Measurements from ENCODE around the gene CBFB.
A peak's percentile ranks its signal among the peaks of the same experiment; 100 is the strongest.

Gene CBFB

GRCh38 chr16:67000384-67001351, 28.3 kb upstream of the CBFB start:
- no peak overlapping the region for H3K27ac ChIP-seq (ENCODE audit: low read depth in 2 of 2, low read length in 2 of 2)

GRCh38 chr16:67001726-67002125, 27.2 kb upstream of the CBFB start:
- no peak overlapping the region for H3K4me3 ChIP-seq (ENCODE audit: low read length in 2 of 2)
- no peak overlapping the region for H3K27ac ChIP-seq (ENCODE audit: low read depth in 2 of 2, low read length in 2 of 2)
- peaks cover 6 to 11% of the 10 kb centered on the region in 2 donors for H3K4me1 ChIP-seq (ENCODE audit: control insufficient read depth in 2 of 2, insufficient read depth in 2 of 2, low read length in 2 of 2)
- H3K27me3 ChIP-seq (ENCODE audit: control insufficient read depth in 2 of 2, insufficient read depth in 2 of 2, low read length in 2 of 2), result no peaks in the 10 kb centered on the region
- H3K36me3 ChIP-seq (ENCODE audit: control insufficient read depth in 2 of 2, insufficient read depth in 2 of 2, low read length in 2 of 2), result peaks cover 0 to 2% of the 10 kb centered on the region in 2 donors
- H3K9ac ChIP-seq (ENCODE audit: low read depth in 1 of 2, low read length in 2 of 2), result no peak overlapping the region
- no peaks in the 10 kb centered on the region for H3K9me3 ChIP-seq (ENCODE audit: control insufficient read depth in 2 of 2, low read length in 2 of 2)

More at GRCh38 chr16:67000384-67001351, 28.3 kb upstream of the CBFB start:
- H3K4me1 ChIP-seq (ENCODE audit: control insufficient read depth in 2 of 2, insufficient read depth in 2 of 2, low read length in 2 of 2), result peaks cover 9 to 11% of the 10 kb centered on the region in 2 donors
- no peaks in the 10 kb centered on the region for H3K27me3 ChIP-seq (ENCODE audit: control insufficient read depth in 2 of 2, insufficient read depth in 2 of 2, low read length in 2 of 2)
- peak overlapping the region; percentile 73 to 77 for H3K4me3 ChIP-seq (ENCODE audit: low read length in 2 of 2)
- peaks cover 0 to 2% of the 10 kb centered on the region in 2 donors for H3K36me3 ChIP-seq (ENCODE audit: control insufficient read depth in 2 of 2, insufficient read depth in 2 of 2, low read length in 2 of 2)
- H3K9me3 ChIP-seq (ENCODE audit: control insufficient read depth in 2 of 2, low read length in 2 of 2), result no peaks in the 10 kb centered on the region
- H3K9ac ChIP-seq (ENCODE audit: low read depth in 1 of 2, low read length in 2 of 2), result peak overlapping the region in 1 of 2 donors; percentile 64

GRCh38 chr16:67006930-67007658, 21.9 kb upstream of the CBFB start:
- H3K4me3 ChIP-seq (ENCODE audit: low read length in 2 of 2), result no peak overlapping the region
- H3K9ac ChIP-seq (ENCODE audit: low read depth in 1 of 2, low read length in 2 of 2), result no peak overlapping the region
- H3K27ac ChIP-seq (ENCODE audit: low read depth in 2 of 2, low read length in 2 of 2), result no peak overlapping the region
- H3K36me3 ChIP-seq (ENCODE audit: control insufficient read depth in 2 of 2, insufficient read depth in 2 of 2, low read length in 2 of 2), result peaks cover 0 to 2% of the 10 kb centered on the region in 2 donors
- H3K4me1 ChIP-seq (ENCODE audit: control insufficient read depth in 2 of 2, insufficient read depth in 2 of 2, low read length in 2 of 2), result no peaks in the 10 kb centered on the region
- no peaks in the 10 kb centered on the region for H3K9me3 ChIP-seq (ENCODE audit: control insufficient read depth in 2 of 2, low read length in 2 of 2)
- no peaks in the 10 kb centered on the region for H3K27me3 ChIP-seq (ENCODE audit: control insufficient read depth in 2 of 2, insufficient read depth in 2 of 2, low read length in 2 of 2)

- H3K4me3 ChIP-seq (ENCODE audit: low read length in 2 of 2), result no peak overlapping the region
- peaks cover 0 to 2% of the 10 kb centered on the region in 2 donors for H3K36me3 ChIP-seq (ENCODE audit: control insufficient read depth in 2 of 2, insufficient read depth in 2 of 2, low read length in 2 of 2)
- peaks cover 6 to 10% of the 10 kb centered on the region in 2 donors for H3K27me3 ChIP-seq (ENCODE audit: control insufficient read depth in 2 of 2, insufficient read depth in 2 of 2, low read length in 2 of 2)
- peaks cover 4 to 8% of the 10 kb centered on the region in 2 donors for H3K4me1 ChIP-seq (ENCODE audit: control insufficient read depth in 2 of 2, insufficient read depth in 2 of 2, low read length in 2 of 2)
- no peak overlapping the region for H3K27ac ChIP-seq (ENCODE audit: low read depth in 2 of 2, low read length in 2 of 2)
- no peak overlapping the region for H3K9ac ChIP-seq (ENCODE audit: low read depth in 1 of 2, low read length in 2 of 2)
- H3K9me3 ChIP-seq (ENCODE audit: control insufficient read depth in 2 of 2, low read length in 2 of 2), result no peaks in the 10 kb centered on the region
Observed at GRCh38 chr16:67009158-67009557, 19.8 kb upstream of the CBFB start.

GRCh38 chr16:67011274-67011673, 17.7 kb upstream of the CBFB start:
- H3K27ac ChIP-seq (ENCODE audit: low read depth in 2 of 2, low read length in 2 of 2), result no peak overlapping the region
- peaks cover 9 to 11% of the 10 kb centered on the region in 2 donors for H3K4me1 ChIP-seq (ENCODE audit: control insufficient read depth in 2 of 2, insufficient read depth in 2 of 2, low read length in 2 of 2)
- no peak overlapping the region for H3K9ac ChIP-seq (ENCODE audit: low read depth in 1 of 2, low read length in 2 of 2)
- H3K36me3 ChIP-seq (ENCODE audit: control insufficient read depth in 2 of 2, insufficient read depth in 2 of 2, low read length in 2 of 2), result no peaks in the 10 kb centered on the region
- no peaks in the 10 kb centered on the region for H3K9me3 ChIP-seq (ENCODE audit: control insufficient read depth in 2 of 2, low read length in 2 of 2)
- H3K4me3 ChIP-seq (ENCODE audit: low read length in 2 of 2), result no peak overlapping the region
- peaks cover 12 to 18% of the 10 kb centered on the region in 2 donors for H3K27me3 ChIP-seq (ENCODE audit: control insufficient read depth in 2 of 2, insufficient read depth in 2 of 2, low read length in 2 of 2)

- Histone ChIP-seq H3K9me3 (ENCODE audit: control insufficient read depth in 2 of 2, low read length in 2 of 2) (no peaks in the 10 kb centered on the region), H3K4me1 (ENCODE audit: control insufficient read depth in 2 of 2, insufficient read depth in 2 of 2, low read length in 2 of 2) (peaks cover 9 to 11% of the 10 kb centered on the region in 2 donors), H3K4me3 (ENCODE audit: low read length in 2 of 2) (peak overlapping the region; percentile 48 to 54), H3K27me3 (ENCODE audit: control insufficient read depth in 2 of 2, insufficient read depth in 2 of 2, low read length in 2 of 2) (peaks cover 12 to 20% of the 10 kb centered on the region in 2 donors), H3K9ac (ENCODE audit: low read depth in 1 of 2, low read length in 2 of 2) (peak overlapping the region in 1 of 2 donors; percentile 57), H3K36me3 (ENCODE audit: control insufficient read depth in 2 of 2, insufficient read depth in 2 of 2, low read length in 2 of 2) (no peaks in the 10 kb centered on the region), H3K27ac (ENCODE audit: low read depth in 2 of 2, low read length in 2 of 2) (no peak overlapping the region)
Observed at GRCh38 chr16:67013233-67013822, 15.6 kb upstream of the CBFB start.

- H3K36me3 ChIP-seq (ENCODE audit: control insufficient read depth in 2 of 2, insufficient read depth in 2 of 2, low read length in 2 of 2), result no peaks in the 10 kb centered on the region
- H3K4me1 ChIP-seq (ENCODE audit: control insufficient read depth in 2 of 2, insufficient read depth in 2 of 2, low read length in 2 of 2), result peaks cover 9 to 11% of the 10 kb centered on the region in 2 donors
- peak overlapping the region in 1 of 2 donors; percentile 2 for H3K27ac ChIP-seq (ENCODE audit: low read depth in 2 of 2, low read length in 2 of 2)
- H3K9ac ChIP-seq (ENCODE audit: low read depth in 1 of 2, low read length in 2 of 2), result peak overlapping the region in 1 of 2 donors; percentile 57
- H3K9me3 ChIP-seq (ENCODE audit: control insufficient read depth in 2 of 2, low read length in 2 of 2), result no peaks in the 10 kb centered on the region
- peaks cover 12 to 20% of the 10 kb centered on the region in 2 donors for H3K27me3 ChIP-seq (ENCODE audit: control insufficient read depth in 2 of 2, insufficient read depth in 2 of 2, low read length in 2 of 2)
- H3K4me3 ChIP-seq (ENCODE audit: low read length in 2 of 2), result peak overlapping the region; percentile 48 to 54
Observed at GRCh38 chr16:67013823-67014633, 14.9 kb upstream of the CBFB start.

GRCh38 chr16:67014634-67015312, 14.2 kb upstream of the CBFB start:
- Histone ChIP-seq H3K27me3 (ENCODE audit: control insufficient read depth in 2 of 2, insufficient read depth in 2 of 2, low read length in 2 of 2) (peaks cover 12 to 20% of the 10 kb centered on the region in 2 donors), H3K36me3 (ENCODE audit: control insufficient read depth in 2 of 2, insufficient read depth in 2 of 2, low read length in 2 of 2) (no peaks in the 10 kb centered on the region), H3K27ac (ENCODE audit: low read depth in 2 of 2, low read length in 2 of 2) (peak overlapping the region in 1 of 2 donors; percentile 2), H3K9me3 (ENCODE audit: control insufficient read depth in 2 of 2, low read length in 2 of 2) (no peaks in the 10 kb centered on the region), H3K9ac (ENCODE audit: low read depth in 1 of 2, low read length in 2 of 2) (peak overlapping the region in 1 of 2 donors; percentile 57), H3K4me1 (ENCODE audit: control insufficient read depth in 2 of 2, insufficient read depth in 2 of 2, low read length in 2 of 2) (peaks cover 9 to 11% of the 10 kb centered on the region in 2 donors), H3K4me3 (ENCODE audit: low read length in 2 of 2) (peak overlapping the region; percentile 48 to 54)

GRCh38 chr16:67015313-67015731, 13.6 kb upstream of the CBFB start:
- H3K4me3 ChIP-seq (ENCODE audit: low read length in 2 of 2), result no peak overlapping the region
- H3K27me3 ChIP-seq (ENCODE audit: control insufficient read depth in 2 of 2, insufficient read depth in 2 of 2, low read length in 2 of 2), result peaks cover 12 to 20% of the 10 kb centered on the region in 2 donors
- no peak overlapping the region for H3K27ac ChIP-seq (ENCODE audit: low read depth in 2 of 2, low read length in 2 of 2)
- H3K9ac ChIP-seq (ENCODE audit: low read depth in 1 of 2, low read length in 2 of 2), result no peak overlapping the region
- no peaks in the 10 kb centered on the region for H3K9me3 ChIP-seq (ENCODE audit: control insufficient read depth in 2 of 2, low read length in 2 of 2)
- H3K4me1 ChIP-seq (ENCODE audit: control insufficient read depth in 2 of 2, insufficient read depth in 2 of 2, low read length in 2 of 2), result peaks cover 9 to 11% of the 10 kb centered on the region in 2 donors
- H3K36me3 ChIP-seq (ENCODE audit: control insufficient read depth in 2 of 2, insufficient read depth in 2 of 2, low read length in 2 of 2), result no peaks in the 10 kb centered on the region

Measured in mucosa of rectum (tissue), 2 donors.